B cell (primary cell): ENCODE results near the gene VENTX. TPM values are rescaled to one million over a fixed set of nuclear protein-coding genes. Genes with fewer than 3 reads are reported as not detected.
"Not testable (repeated sequence)": the region's sequence is repeated elsewhere in the genome, so short reads cannot be mapped to it uniquely, and the experiment has no call there.

Experiments used
- ATAC-seq: fragments of 200-7000 bp; cut with Tn5 transposase; one replicate; pipeline ENCODE4 v1.10.0; 2021; ENCODE audit warnings: low read depth, mild to moderate bottlenecking, moderate number of reproducible peaks, moderate library complexity
- CTCF ChIA-PET: fragments of 350-600 bp; sonication (Branson Sonifier 250); formaldehyde crosslinking; loops from one replicate; lab custom pipeline; 2021; ENCODE audit warnings: antibody characterized with exemption, inconsistent platforms; lab: Charles Lee
- POLR2A ChIA-PET: fragments of 350-600 bp; sonication (Branson Sonifier 250); formaldehyde crosslinking; loops from one replicate; lab custom pipeline; 2021; ENCODE audit warnings: antibody characterized with exemption; lab: Charles Lee
- DNase-seq: peaks from one replicate; pipeline ENCODE4 v3.0.0; 2013
- H2AFZ ChIP-seq: 2 replicates; pipeline ENCODE4 v1.6.1; 2012; ENCODE audit warnings: mild to moderate bottlenecking, low read depth, low read length; ENCODE audit not compliant: insufficient read depth, poor library complexity, severe bottlenecking
- H3K27ac ChIP-seq, 2 donors: 1 replicate in 1 of 2; 2 replicates in 1 of 2; pipeline ENCODE4 v1.5.1; 2012 to 2013; ENCODE audit warnings: low read length in 2 of 2, mild to moderate bottlenecking in 2 of 2, moderate library complexity in 1 of 2
- H3K27me3 ChIP-seq, 4 experiments: fragments of 200-600 bp in 1 of 4; sonication (generic) in 1 of 4; replicated peaks in 1 of 4; 1 replicate in 2 of 4; 2 replicates in 2 of 4; pipeline versions ENCODE4 v1.6.1 to v1.7.0; 2013 to 2016; ENCODE audit warnings: low read length in 3 of 4, mild to moderate bottlenecking in 2 of 4, mixed read lengths in 1 of 4, moderate library complexity in 1 of 4; ENCODE audit not compliant: insufficient read depth in 4 of 4, control insufficient read depth in 3 of 4; ENCODE audit errors: control extremely low read depth in 1 of 4
- H3K36me3 ChIP-seq, 2 experiments: replicated peaks in 1 of 2; 1 replicate in 1 of 2; 2 replicates in 1 of 2; pipeline versions ENCODE4 v1.6.1 to v1.7.1; 2013; ENCODE audit warnings: low read length in 1 of 2; ENCODE audit not compliant: insufficient read depth in 2 of 2, control insufficient read depth in 1 of 2; ENCODE audit errors: control extremely low read depth in 1 of 2, extremely low read depth in 1 of 2
- H3K4me1 ChIP-seq, 2 donors: fragments of 200-600 bp in 1 of 2; sonication (generic) in 1 of 2; 1 replicate in 1 of 2; 2 replicates in 1 of 2; pipeline versions ENCODE4 v1.5.1 to v1.6.1; 2013 to 2017; ENCODE audit warnings: low read length in 2 of 2; ENCODE audit not compliant: control insufficient read depth in 2 of 2, insufficient read depth in 2 of 2
- H3K4me2 ChIP-seq: replicated peaks from 2 replicates; pipeline ENCODE3; 2012; ENCODE audit warnings: mild to moderate bottlenecking, low read depth, low read length; ENCODE audit not compliant: poor library complexity, severe bottlenecking
- H3K4me3 ChIP-seq, 5 experiments: fragments of 200-600 bp in 1 of 5; sonication (generic) in 1 of 5; 1 replicate in 3 of 5; 2 replicates in 2 of 5; pipeline versions ENCODE4 v1.5.1 to v1.7.0; 2011 to 2016; ENCODE audit warnings: low read length in 4 of 5, mild to moderate bottlenecking in 4 of 5, low read depth in 2 of 5, control low read depth in 1 of 5, moderate library complexity in 1 of 5; ENCODE audit not compliant: insufficient read depth in 1 of 5; ENCODE audit errors: control extremely low read depth in 1 of 5, extremely low read depth in 1 of 5
- H3K79me2 ChIP-seq: fragments of 200-600 bp; sonication (generic); one replicate; pipeline ENCODE4 v1.6.0; 2016; ENCODE audit warnings: low read length; ENCODE audit not compliant: control insufficient read depth, insufficient read depth
- H3K9ac ChIP-seq: fragments of 200-600 bp; sonication (generic); 2 replicates; pipeline ENCODE4 v1.6.1; 2017; ENCODE audit warnings: mild to moderate bottlenecking, low read length, moderate library complexity
- H3K9me3 ChIP-seq, 3 donors: one replicate each; pipeline versions ENCODE4 v1.6.1 to v1.7.1; 2013; ENCODE audit warnings: low read length in 2 of 3; ENCODE audit not compliant: control insufficient read depth in 2 of 3, insufficient read depth in 1 of 3; ENCODE audit errors: control extremely low read depth in 1 of 3
- H4K20me1 ChIP-seq: 2 replicates; pipeline ENCODE4 v1.6.0; 2012; ENCODE audit warnings: mild to moderate bottlenecking, low read length; ENCODE audit not compliant: insufficient read depth, control insufficient read depth, poor library complexity, severe bottlenecking
- H3K27ac Mint-ChIP-seq: one replicate; pipeline ENCODE4 v1.8.0; 2021; ENCODE audit warnings: mixed read lengths
- H3K27me3 Mint-ChIP-seq: one replicate; pipeline ENCODE4 v1.8.0; 2021; ENCODE audit warnings: mixed read lengths
- H3K4me1 Mint-ChIP-seq: one replicate; pipeline ENCODE4 v1.8.0; 2021; ENCODE audit warnings: mixed read lengths
- H3K4me3 Mint-ChIP-seq: one replicate; pipeline ENCODE4 v1.8.0; 2021; ENCODE audit warnings: mixed read lengths
- H3K9me3 Mint-ChIP-seq: one replicate; pipeline ENCODE4 v1.8.0; 2022; ENCODE audit warnings: mixed read lengths; ENCODE audit not compliant: insufficient read depth
- CTCF ChIP-seq: fragments of 200-600 bp; IDR thresholded peaks from one replicate; pipeline ENCODE4 v1.8.0; 2022; ENCODE audit warnings: antibody characterized with exemption, mild to moderate bottlenecking
- EZH2 ChIP-seq: IDR thresholded peaks from 2 replicates; pipeline ENCODE4 v1.6.1; 2012; ENCODE audit warnings: borderline replicate concordance, low read depth, mild to moderate bottlenecking, moderate library complexity, low read length; ENCODE audit not compliant: insufficient read depth, poor library complexity, severe bottlenecking
- WGBS: methylation state at CpG from one replicate; pipeline ENCODE4 v1.1.5; 2013; ENCODE audit warnings: missing lambda C conversion rate; ENCODE audit not compliant: insufficient coverage; 5-methylcytosine and 5-hydroxymethylcytosine counted together
- intact Hi-C: fragments of 100-400 bp; cut with micrococcal nuclease; formaldehyde crosslinking; loops from one replicate; pipeline ENCODE4 v1.10.0; 2022
- polyA plus RNA-seq: library from polyadenylated mRNA; depleted of rRNA; stranded (reverse); fragments of >200 nt; gene quantifications from 2 replicates; pipeline ENCODE4 v1.2.3, GENCODE V29; 2012
- total RNA-seq, 2 donors: library from RNA; stranded (reverse); fragments of 120-200 nt in 1 of 2; gene quantifications; 1 replicate in 1 of 2; 2 replicates in 1 of 2; pipeline versions ENCODE4 v1.2.3 to v1.2.4, GENCODE V29; 2013 to 2022

VENTX gene
- total and polyA plus RNA-seq, 2 donors (not counting 1 experiment from before 2014, with no cell fraction given) = 0.82 TPM; not detected in 1

DNA sequence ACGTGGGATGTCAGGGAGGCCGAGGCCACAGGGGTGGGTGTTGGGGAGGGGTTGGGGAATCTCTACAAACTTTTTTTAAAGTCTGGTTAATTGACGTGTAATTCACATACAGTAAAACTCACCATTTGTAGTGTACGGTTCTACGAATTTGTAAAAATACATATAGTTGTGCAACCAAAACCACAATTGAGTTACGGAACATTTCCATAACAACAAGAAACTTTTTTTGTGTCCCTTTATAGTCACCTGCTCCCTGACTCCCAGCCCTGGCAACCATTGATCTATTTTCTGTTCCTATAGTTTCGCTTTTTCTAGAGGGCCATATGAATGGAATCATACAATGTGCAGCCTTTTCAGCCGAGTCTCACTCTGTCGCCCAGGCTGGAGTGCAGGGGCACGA lies 2.9 kb upstream of the VENTX start:
- H3K27ac ChIP-seq, H3K9me3 ChIP-seq, H4K20me1 ChIP-seq, POLR2A ChIA-PET, H3K36me3 ChIP-seq, H3K9me3 Mint-ChIP-seq, H3K9ac ChIP-seq, H3K4me3 ChIP-seq, intact Hi-C loops, H3K79me2 ChIP-seq, H2AFZ ChIP-seq, CTCF ChIA-PET, DNase-seq, ATAC-seq: not testable (repeated sequence)
- Histone ChIP-seq H3K4me1 (peaks cover 44 to 48% of the 10 kb centered on the region in 2 donors), H3K27me3 (peaks cover 0 to 60% (median 24%) of the 10 kb centered on the region in 4 experiments), H3K4me2 (peak overlapping the region; percentile 86)
- Mint-ChIP-seq H3K27ac (peak overlapping the region; percentile 3), H3K4me1 (peaks cover 24% of the 10 kb centered on the region), H3K27me3 (peaks cover 20% of the 10 kb centered on the region), H3K4me3 (peak overlapping the region; percentile 72)
- WGBS = no CpG with 5 or more reads among the region's 10 CpGs

- H2AFZ ChIP-seq = peak overlapping the region; percentile 63
- H3K27ac ChIP-seq = no peak overlapping the region
- H3K36me3 ChIP-seq = no peaks in the 10 kb centered on the region
- H3K79me2 ChIP-seq = no peaks in the 10 kb centered on the region
- WGBS = 8% methylated on average over 42 of the region's 48 CpGs
- peak overlapping the region in 3 of 5 experiments; percentile 32 to 55 (median 42) for H3K4me3 ChIP-seq
- H3K4me2 ChIP-seq = peak overlapping the region; percentile 86
- H3K4me1 ChIP-seq = peaks cover 47 to 51% of the 10 kb centered on the region in 2 donors
- intact Hi-C loops = no loop called here
- Mint-ChIP-seq H3K27me3 (peaks cover 20% of the 10 kb centered on the region), H3K4me3 (peak overlapping the region; percentile 80), H3K4me1 (peaks cover 24% of the 10 kb centered on the region), H3K27ac (peak overlapping the region; percentile 3), H3K9me3 (no peaks in the 10 kb centered on the region)
- H3K9me3 ChIP-seq = peaks cover 0 to 7% (median 0%) of the 10 kb centered on the region in 3 donors
- ATAC-seq = peak; percentile 29
- ChIA-PET POLR2A (no interaction called here), CTCF (no interaction called here)
- TF ChIP-seq CTCF (no peak), EZH2 (no peak)
- no peak for DNase-seq
- peaks cover 4% of the 10 kb centered on the region for H4K20me1 ChIP-seq
- peak overlapping the region; percentile 53 for H3K9ac ChIP-seq
- H3K27me3 ChIP-seq = peaks cover 0 to 59% (median 24%) of the 10 kb centered on the region in 4 experiments
Measured at GRCh38 chr10:133235265-133235855, 2.3 kb upstream of the VENTX start.
